ENCODE measurements around the gene AMD1.

DNA sequence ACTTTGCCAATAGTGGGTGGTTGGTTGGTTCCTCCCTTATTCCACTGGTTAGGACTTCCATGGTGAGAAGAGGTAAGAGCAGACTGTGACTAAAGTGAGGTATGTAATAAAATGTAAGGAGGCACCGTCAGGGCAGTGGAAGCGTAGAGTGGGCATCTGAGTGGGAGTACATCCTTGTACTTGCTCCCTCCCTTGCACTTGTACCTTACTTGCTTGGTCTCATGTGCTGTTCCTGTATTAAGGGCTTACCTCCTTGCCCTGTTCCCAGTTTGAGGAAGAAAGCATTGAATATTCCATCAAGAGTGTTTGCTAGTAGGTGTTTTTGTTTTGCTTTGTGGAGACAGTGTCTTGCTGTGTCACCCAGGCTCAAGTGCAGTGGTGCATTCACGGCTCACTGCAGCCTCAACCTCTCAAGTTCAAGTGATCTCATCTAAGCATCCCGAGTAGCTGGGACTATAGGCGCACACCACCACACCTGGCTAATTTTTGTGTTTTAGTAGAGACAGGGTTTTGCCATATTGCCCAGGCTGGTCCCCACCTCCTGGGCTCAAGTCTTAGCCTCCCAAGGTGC, 25.5 kb downstream of the AMD1 start:
- TF ChIP-seq, protein P1, sequence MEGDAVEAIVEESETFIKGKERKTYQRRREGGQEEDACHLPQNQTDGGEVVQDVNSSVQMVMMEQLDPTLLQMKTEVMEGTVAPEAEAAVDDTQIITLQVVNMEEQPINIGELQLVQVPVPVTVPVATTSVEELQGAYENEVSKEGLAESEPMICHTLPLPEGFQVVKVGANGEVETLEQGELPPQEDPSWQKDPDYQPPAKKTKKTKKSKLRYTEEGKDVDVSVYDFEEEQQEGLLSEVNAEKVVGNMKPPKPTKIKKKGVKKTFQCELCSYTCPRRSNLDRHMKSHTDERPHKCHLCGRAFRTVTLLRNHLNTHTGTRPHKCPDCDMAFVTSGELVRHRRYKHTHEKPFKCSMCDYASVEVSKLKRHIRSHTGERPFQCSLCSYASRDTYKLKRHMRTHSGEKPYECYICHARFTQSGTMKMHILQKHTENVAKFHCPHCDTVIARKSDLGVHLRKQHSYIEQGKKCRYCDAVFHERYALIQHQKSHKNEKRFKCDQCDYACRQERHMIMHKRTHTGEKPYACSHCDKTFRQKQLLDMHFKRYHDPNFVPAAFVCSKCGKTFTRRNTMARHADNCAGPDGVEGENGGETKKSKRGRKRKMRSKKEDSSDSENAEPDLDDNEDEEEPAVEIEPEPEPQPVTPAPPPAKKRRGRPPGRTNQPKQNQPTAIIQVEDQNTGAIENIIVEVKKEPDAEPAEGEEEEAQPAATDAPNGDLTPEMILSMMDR (IDR thresholded peaks at IDR 0.05) = no peak
- no peak for TF ChIP-seq POLR2A (IDR thresholded peaks at IDR 0.05)
